GM18499 (cell line): ENCODE measurements around the gene BID.

Experiments
- ATAC-seq: cut with Tn5 transposase; IDR thresholded peaks from one replicate; pipeline ENCODE4 v1.9.1; 2021; ENCODE audit warnings: moderate number of reproducible peaks; ENCODE audit not compliant: insufficient read depth, unreplicated experiment

BID gene

DNA sequence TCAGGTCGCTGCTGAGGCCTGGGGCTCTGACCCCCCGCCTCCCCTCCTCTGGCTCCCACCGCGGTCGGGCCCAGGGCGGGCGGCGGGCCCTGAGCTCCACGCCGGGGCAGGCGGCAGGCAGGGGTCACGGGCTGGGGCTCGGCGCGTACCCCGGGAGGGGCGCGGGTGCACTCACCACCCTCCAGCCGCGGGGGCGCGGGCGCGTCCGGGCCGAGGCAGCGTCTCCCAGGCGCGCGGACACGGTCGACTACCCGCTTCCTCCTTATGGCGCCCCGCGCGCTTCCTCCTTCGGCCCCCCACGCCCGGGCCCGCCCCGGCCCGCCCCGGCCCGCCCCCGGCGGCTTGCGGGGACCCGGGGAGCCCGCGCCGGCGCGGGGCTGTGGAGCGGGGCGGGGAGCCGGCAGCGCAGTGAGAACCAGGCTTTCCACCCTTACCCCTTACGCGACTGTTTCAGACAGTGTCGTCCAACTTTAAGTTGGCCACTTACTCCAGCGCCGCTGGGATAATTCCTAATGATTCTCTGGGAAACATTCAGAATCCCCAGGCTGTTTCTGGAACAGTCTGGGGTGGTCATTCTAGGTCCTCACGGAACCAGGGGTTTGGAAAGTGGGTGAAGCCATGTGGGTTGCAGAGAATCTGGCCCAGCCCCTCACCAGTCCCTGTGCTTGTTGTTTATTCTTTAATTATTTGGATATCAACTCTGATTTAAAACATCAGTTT is at the start of gene BID:
BID (minus strand) TSS at position 264 of the 720 bp plus-strand sequence. CDS start 24,353 bp downstream, outside the sequence.
- no peak for ATAC-seq

DNA sequence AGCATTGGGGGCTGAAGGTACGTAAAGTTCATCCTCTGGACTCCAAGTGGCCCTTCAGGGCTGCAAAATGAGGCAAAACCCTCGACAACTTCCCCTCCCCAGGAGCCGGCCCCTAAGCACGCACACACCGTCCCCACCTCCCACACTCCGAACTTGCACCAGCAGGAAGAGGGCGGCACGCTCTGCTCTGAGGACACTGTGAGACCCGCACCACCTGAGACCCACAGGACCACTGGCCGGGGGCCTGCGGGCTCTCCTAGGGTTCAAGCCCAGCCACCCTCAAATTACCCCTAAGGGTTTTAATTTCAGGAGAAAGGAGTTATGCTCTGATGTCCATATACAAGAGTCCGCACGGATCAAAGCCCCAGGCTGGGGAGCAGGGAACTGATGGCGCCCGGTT is 49.7 kb upstream of the BID start:
- no peak for ATAC-seq

DNA sequence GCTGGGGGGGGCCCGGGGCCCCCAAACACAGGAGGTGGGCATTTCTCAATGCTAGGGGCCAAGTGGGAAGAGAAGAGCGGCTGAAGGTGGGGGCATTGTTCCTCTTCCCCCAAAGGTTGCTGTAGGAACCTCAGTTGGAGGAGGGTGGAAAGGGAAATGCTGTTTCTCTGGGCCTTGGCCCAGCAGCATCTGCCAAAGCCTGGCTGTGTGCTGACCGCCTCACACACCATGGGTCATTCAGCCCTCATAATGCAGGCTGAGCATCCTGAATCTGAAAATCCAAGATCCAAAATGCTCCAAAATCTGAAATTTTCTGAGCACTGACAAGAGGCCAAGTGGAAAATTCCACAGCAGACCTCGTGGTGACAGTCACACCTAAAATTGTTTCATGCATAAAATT is 49.0 kb upstream of the BID start:
- no peak for ATAC-seq

DNA sequence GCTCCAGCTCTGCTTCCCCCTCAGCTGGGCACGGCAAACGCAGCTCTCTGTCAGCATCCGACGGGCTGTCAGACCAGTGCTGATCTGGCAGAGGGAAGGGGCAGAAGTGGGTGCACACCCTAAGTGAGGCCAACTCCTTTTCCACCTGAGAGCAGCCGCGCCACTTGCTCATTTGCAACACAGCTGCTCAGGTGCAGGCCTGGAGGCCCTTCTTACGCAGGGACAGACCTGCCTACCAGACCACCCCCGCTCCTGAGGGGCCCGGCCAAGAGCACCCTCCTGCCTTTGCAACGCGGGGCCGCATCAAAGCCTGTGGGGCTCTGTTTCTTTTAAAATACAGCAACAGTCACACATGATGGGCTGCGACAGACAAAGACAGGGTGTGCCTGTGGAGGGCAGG is 47.8 kb upstream of the BID start:
- no peak for ATAC-seq

DNA sequence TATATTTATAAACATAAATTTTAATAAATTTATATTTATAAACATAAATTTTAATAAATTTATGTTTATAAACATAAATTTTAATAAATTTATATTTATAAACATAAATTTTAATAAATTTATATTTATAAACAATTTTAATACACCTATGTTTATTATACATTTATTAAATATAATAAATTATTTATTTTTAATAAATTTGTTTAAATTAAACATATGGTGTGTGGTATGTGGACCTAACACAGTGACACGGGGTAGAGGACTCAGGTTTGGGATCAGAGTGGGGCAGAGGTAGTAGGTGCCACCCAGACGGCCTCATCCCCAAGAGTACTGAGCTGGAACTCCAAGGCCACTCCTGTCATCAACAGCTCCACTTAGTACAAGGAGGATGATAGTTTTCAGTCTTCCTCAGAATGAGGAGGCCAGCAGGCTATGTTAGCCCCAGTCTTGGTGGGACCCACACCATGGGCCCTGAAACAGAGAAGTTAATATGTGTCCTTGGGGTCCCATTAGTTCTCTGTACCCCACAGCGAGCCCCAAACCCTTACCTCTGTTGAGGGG is 46.7 kb upstream of the BID start:
- no peak for ATAC-seq

DNA sequence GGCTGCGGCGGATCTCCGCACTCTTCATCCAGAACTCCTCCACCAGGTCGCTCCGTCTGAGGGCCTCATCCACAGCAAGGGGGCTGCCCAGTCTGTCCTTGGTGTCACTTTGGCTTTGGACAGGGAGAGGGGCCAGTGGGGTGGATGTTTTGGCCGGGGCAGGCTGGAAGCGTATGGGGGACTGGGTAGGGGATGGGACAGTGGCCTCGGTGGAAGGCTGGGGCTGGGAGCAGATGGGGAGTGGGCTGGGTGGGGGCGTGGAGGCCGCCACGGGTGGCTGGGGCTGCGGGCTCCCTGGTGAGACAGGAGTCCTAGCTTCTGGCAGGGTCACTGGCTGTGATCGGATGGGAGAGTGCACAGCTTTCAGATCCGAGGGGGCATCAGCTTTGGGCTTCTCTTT is 44.4 kb upstream of the BID start:
- no peak for ATAC-seq

DNA sequence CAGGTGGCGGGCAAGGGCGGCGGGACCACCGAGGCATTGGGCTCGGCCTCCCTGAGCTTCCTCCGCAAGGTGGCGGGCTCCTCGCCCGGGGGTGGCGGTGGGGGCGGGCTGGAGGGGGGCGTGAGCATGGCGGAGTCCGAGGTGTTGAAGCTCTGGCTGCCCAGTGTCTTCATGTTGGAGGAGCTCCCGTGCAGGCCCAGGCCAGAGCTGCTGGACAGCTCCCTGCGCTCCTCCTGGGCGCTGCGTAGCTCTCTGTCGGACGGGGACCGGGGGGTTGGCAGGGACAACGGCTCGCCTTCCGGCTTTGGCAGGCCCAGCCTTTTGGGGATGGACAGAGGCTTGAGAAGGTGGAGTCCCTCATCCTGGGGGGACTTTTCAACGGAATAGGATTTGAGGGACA is 43.9 kb upstream of the BID start:
- no peak for ATAC-seq

DNA sequence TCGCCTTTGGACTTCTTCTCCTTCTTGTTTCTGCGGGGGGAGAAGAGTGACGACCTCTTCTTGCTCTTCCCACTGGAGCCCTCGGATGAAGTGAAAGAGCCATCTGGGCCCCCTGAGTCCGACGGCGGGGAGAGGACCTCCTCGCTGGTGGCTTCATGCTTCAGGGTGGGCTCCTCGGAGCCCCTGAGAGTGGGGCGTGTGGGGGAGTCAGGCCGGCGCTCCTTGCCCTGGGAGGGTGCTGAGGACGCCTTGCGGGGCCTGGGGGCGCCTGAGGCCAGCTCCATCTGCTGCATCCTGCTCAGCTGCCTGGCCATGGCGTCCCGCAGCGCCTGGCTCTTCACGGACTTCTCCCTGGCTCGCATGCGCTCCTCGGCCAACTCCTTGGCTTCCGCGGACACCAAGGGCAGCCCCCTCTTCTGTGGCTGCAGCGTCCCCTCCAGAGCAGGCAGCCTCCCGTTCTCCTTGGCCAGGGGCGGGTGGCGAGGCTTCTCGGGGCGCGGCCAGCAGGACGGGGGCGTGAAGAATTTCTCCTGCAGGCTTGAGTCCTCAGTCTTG is 43.3 kb upstream of the BID start:
- no peak for ATAC-seq

DNA sequence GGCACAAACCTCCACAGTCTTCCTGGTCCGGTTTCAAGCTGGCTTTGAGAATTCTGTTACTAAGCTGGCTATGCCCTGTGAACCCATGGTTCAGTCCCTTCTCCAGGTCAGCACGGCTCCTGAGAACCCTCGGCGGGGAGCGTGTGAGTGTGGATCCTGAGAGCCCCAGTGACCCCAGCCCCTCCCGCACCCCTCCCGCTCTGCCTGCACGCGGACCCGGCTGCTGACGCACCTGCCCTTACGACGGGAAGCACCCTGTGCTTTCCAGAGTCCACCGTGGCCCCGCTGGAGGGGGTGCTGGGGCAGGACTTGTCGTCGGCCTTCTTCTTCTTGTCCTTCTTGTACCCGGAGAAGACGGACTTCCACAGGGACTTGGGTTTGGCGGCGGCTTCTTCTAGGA is 42.8 kb upstream of the BID start:
- ATAC-seq: no peak

DNA sequence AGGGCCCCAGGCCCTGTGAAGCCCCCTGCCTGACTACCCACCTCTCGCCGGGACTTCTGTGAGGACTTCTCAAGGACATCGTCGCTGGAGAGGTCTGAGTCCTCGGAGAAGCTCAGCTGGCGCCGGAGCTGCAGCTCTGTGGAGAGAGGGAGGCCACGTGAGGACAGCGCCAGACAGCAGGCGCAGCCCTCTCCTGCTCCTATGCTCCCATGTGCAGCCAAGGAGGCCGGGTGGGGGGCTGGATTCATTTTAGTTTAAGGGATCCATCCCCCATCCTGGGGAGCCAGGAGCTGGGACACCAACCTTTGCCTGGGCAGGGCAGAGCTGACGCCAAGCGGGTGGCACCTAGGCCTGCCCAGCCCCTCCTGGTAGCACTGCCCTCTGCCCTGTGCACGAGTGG is 42.4 kb upstream of the BID start:
- no peak for ATAC-seq

DNA sequence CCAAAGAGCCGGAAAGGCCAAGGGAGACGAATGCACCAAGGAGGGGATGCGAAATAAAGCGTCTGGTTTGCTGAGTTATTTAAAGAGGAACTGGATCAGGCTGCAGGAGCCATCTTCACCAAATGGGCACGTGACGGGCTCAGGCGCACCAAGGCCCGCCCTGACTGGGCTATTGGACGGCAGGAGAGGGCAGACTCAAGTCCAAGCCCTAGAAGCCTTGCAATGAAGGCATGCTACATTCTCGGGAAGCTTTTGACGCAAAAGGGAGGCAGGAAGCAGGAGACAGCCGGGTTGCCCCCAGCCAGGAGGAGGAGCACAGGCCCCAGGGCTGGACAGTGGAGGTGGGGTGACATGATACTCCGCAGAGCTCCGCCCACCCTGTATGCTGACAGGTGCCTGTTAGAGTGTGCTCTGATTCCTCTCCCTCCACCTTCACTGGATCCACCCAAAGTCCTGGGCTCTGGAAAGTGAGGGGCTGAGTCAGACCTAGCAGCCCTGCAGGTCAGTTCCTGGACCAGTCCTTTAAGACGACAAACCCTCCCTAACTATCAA is 41.5 kb upstream of the BID start:
- ATAC-seq: no peak

DNA sequence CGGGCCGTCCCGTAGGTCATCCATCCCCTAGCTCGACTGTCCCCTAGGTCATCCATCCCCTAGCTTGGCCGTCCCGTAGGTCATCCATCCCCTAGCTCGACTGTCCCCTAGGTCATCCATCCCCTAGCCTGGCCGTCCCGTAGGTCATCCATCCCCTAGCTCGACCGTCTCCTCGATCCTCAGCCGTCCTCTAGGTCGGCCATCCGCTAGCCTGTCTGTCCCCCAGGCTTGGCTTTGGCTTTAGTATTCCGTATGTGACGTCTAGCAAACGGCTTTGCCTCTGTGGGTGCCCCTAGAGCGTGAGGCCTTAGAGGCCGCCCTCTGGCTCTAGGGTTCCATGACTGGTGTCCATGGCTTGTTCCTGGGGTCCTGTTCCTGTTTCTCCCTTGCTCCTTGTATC is 40.6 kb upstream of the BID start:
- no peak for ATAC-seq

DNA sequence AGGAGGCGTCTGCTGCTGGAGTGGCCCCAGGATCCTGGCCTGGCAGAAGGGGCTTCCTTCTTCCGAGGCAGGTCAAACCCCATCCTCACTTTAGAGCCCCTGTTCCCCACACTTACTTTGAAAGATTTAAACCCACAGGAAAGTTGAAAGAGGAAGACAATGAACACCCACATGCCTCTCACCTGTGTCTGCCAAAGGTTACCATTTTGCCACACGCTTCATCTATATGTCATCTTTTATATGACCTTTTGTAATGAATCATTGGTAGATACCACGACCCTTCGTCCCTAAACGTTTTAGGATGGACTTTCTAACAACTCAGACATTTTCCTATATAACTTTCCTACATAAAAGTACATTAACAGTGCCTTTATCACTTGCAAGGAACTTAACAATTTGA is 39.8 kb upstream of the BID start:
- no peak for ATAC-seq

DNA sequence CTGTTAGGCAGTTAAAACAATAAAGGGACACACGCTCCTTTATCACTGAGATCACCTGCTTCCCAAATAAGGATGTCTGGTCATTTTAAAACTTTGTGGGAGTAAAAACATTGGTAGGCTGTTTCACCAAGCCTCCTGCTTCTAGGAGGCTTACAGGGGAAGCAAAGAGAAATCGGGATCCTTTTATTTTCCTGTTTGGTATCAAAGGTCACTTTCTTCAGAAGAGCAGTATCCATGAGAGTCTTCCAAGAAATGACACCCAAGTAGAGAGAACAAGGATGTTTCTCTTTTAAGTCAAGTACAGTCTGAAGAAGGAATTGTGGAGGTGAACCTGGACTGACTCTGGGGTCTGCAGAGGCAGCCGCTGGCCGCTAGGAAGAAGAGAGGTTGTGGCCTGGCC is 36.9 kb upstream of the BID start:
- ATAC-seq: no peak

DNA sequence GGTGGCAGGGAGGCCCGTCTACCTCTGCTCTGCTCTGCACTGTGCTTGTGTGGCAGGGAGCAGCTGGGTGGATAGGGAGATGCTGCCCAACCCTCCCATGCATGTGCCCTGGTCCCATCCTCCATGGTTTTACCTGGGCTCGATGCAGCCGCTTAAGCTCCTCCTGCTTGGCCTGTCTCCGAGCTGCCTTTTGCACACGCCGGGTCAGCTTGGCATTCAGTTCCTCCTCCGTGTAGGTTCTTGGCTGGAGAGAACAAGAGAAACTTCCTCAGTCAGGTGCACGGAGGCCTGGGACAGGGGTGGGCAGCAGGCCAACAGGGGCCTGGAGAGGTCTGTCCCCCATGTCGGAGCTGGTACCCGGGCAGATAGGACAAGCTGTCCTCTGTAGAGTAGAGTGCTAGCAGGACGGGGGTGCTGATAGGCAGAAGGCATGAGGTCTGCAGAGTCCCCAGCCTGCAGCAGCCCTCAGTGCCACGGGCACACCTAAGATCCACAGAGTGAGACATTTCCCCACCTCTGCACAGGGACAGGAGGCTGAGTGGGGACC is 36.4 kb upstream of the BID start:
- no peak for ATAC-seq

DNA sequence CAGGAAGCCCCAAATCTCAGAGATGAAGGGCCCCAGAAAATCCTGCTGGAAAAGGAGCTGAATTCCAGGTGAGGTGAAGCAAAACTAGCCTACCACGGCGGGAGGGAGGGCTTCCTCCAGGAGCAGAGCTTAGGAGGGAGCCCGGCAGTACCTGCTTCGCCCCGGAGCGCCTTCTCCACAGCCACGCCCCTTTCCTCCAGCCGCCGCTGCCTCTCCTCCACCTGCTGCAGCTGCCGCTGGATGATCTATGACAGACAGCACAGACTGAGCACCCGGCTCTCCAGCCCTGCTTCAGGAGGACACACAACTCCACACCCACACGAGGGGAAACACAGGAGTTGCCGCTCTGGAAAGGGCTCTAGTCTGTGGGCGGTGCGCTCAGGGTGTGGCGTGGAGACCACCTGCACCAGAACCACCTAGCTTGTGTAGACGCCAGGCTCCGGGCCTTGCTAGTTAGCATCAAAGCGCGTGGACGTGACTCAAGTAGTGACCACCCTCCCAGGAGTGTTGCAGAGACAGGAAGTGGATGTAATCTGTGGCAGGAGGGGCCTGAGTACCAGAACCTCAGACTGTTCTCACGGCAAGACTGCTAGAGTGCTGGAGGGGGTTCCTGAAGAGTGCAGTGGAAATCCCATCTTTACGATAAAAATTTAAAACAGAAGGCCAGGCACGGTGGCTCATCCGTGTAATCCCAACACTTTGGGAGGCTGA is 34.6 kb upstream of the BID start:
- no peak for ATAC-seq

DNA sequence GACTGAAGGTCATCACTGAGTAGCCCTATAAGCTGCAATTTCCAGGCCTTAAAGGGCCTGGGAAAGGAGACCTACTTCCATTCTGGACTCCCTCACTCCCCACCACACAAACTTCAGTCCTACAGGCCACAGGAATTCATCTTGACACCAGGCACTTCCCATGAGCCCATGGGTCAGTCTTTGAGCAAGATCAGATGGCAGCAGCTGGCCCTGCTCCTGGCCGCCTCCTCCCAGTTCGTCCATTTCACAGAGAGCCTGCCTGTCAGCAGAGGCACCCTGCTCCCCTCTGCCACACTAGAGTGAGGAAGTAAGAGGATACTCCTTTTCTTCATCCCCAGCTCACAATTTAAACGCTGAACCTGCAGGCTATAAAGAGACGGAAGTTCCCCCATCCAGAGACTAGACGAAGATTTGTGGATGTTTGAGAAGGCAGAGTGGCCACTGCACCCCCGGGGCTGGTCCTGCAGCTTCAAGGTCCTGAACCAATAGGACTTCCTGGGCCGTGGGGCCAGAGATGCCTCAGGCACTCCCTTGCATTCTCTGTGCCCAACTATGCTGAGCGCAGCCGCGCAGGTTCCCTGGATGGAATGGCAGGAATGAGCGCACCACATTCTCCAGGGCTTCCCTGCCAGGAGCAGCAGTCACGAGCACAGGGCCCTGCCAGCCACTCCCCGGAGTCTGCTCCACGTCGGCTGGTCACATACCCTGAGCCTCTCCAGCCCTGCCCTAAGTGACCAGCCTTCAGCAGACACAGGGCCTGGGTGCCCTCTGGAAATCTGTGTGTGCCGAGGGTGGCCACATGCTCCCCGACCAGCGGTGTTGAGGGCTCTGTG is 33.5 kb upstream of the BID start:
- ATAC-seq: no peak

DNA sequence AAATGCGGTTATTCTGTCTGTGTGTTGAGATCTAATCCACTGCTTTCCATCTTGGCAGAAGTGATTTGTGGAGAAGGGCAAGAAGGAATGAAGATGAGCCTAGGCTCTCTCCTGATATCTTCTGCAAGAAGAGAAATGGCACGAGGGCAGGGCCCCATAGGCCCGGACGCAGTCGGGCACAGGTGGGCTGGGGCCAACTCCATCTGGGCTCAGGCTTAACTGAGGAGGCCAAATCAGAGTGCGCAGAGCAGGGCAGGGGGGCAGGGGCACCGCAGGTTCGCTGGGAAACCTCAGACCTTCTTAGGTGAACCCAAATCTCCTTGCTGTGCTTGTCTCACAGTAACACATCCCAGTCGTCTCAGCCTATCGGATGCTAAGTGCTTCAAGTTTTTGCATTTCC is 32.8 kb upstream of the BID start:
- no peak for ATAC-seq

DNA sequence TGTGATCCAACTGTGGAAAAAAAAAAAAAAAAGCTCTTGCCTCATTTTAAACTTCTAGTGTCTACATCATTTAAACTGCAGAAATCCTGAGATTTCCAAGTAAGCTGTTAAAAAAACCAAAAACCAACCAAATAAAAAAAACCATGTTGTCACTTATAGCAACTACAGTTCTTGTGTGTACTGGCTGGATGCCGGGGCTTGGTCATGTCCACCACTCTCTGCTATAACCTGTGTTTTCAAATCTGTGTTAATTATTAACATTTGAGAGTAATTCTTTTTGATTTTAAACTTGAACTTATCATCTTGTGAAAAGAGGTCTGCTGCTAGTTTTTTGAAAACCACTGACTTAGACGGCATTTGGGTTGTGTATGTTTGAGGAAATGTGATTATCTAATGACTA is 32.2 kb upstream of the BID start:
- ATAC-seq: no peak
